Stomach smooth muscle (tissue), 2 donors: Measurements from ENCODE around the gene ARPC5.

ENCODE experiments used
- H3K27ac ChIP-seq: one replicate; pipeline ENCODE4 v1.7.0; 2013; ENCODE audit warnings: mild to moderate bottlenecking, low read length, inconsistent platforms
- H3K27me3 ChIP-seq, 2 donors: one replicate each; pipeline ENCODE4 v1.7.0; 2013; ENCODE audit warnings: low read length in 2 of 2; ENCODE audit not compliant: insufficient read depth in 2 of 2, control insufficient read depth in 1 of 2
- H3K36me3 ChIP-seq, 2 donors: one replicate each; pipeline ENCODE4 v1.7.0; 2013; ENCODE audit warnings: low read length in 2 of 2; ENCODE audit not compliant: control insufficient read depth in 2 of 2, insufficient read depth in 2 of 2
- H3K4me1 ChIP-seq: one replicate; pipeline ENCODE4 v1.7.0; 2013; ENCODE audit warnings: low read length; ENCODE audit not compliant: control insufficient read depth, insufficient read depth
- H3K4me3 ChIP-seq, 2 donors: one replicate each; pipeline ENCODE4 v1.7.0; 2013; ENCODE audit warnings: low read length in 2 of 2
- H3K9ac ChIP-seq, 2 donors: one replicate each; pipeline ENCODE4 v1.7.0; 2013; ENCODE audit warnings: low read length in 2 of 2, mild to moderate bottlenecking in 1 of 2
- H3K9me3 ChIP-seq, 2 donors: one replicate each; pipeline ENCODE4 v1.7.0; 2013; ENCODE audit warnings: low read length in 2 of 2; ENCODE audit not compliant: control insufficient read depth in 2 of 2
- donor health status: healthy.
- donor health status: Pancreatic carcinoma.

ARPC5 gene

DNA sequence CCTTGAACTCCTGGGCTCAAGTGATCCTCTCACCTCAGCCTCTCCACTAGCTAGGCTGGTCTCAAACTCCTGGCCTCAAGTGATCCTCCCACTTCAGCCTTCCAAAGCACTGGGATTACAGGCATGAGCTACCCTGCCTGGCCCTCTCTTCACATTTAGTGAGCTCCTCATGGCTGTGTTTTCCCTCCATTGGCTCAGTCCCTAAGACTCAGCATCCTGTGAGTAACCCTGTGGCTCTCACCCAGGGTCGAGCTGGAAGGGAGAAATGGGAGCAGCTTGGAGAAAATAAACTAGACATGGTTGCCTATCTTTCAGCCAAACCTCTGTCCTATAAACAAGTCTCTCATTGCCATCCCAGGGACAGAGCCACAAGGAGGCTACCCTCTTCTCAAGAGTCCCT is 62.9 kb downstream of the ARPC5 start:
- H3K36me3 ChIP-seq: no peaks in the 10 kb centered on the region
- peaks cover 0 to 2% of the 10 kb centered on the region in 2 donors for H3K27me3 ChIP-seq
- no peak overlapping the region for H3K27ac ChIP-seq
- no peak overlapping the region for H3K9ac ChIP-seq
- H3K4me1 ChIP-seq: peaks cover 7% of the 10 kb centered on the region
- H3K4me3 ChIP-seq: no peak overlapping the region
- H3K9me3 ChIP-seq: no peaks in the 10 kb centered on the region

DNA sequence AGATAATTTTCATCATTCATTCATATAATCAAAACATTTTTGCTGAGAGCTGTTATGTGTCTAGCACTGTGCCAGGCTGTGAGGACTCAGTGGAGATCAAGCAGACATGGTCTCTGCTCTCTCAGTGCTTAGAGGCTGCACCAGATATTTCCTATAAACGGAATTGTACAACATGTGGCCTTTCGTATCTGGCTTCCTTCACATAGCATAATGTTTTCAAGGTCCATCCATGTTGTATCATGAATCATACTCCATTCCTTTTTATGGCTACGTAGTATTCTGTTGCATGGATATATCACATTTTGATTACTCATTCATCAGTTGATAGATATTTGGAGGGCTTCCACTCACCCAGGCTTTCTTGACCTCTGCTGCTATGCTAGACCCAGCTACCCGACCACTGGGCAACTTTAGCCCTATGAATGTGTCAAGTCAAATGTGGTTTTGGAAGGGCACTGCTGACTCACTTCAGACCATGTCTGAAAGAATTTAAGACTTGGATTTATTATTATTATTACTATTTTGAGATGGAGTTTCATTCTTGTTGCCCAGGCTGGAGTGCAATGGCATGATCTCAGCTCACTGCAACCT is 63.8 kb downstream of the ARPC5 start:
- H3K4me1 ChIP-seq: peaks cover 11% of the 10 kb centered on the region
- H3K27me3 ChIP-seq: peaks cover 0 to 2% of the 10 kb centered on the region in 2 donors
- H3K9me3 ChIP-seq: no peaks in the 10 kb centered on the region
- H3K9ac ChIP-seq: no peak overlapping the region
- H3K36me3 ChIP-seq: no peaks in the 10 kb centered on the region
- H3K4me3 ChIP-seq: no peak overlapping the region
- no peak overlapping the region for H3K27ac ChIP-seq
